Stimulated activated CD4-positive, alpha-beta T cell treated with anti-CD3 and anti-CD28 coated beads, Interleukin-4, amount 100 ng/mL, for 4 hours (primary cell): ENCODE measurements around the gene LY6G6D.

Experiments used
- DNase-seq, 2 experiments: peaks; one replicate each; pipeline ENCODE4 v3.0.0-alpha.2; 2020

The LY6G6D gene

GRCh38 chr6:31715022-31715958 is at the start of gene LY6G6D:
Gene LY6G6D (plus strand): TSS chr6:31715348. CDS start chr6:31715356, 8 bp downstream.
- DNase-seq, result no peak

- peak; percentile 94 to 98 for DNase-seq
Measured at GRCh38 chr6:31665501-31666336, 49.4 kb upstream of the LY6G6D start, which contains the start of gene CSNK2B. Gene CSNK2B (plus strand): TSS chr6:31666080. CDS start chr6:31666832, 752 bp downstream.

GRCh38 chr6:31666337-31666965 is 48.7 kb upstream of the LY6G6D start:
- DNase-seq, result no peak

GRCh38 chr6:31669676-31670075 is 45.5 kb upstream of the LY6G6D start, which contains the start of gene LY6G5B:
Gene LY6G5B (plus strand): TSS chr6:31669976. CDS start chr6:31670951, 975 bp downstream.
- no peak for DNase-seq

GRCh38 chr6:31676322-31676903 is 38.7 kb upstream of the LY6G6D start:
- no peak for DNase-seq

- DNase-seq, result no peak
Measured at GRCh38 chr6:31676904-31677303, 38.2 kb upstream of the LY6G6D start.

- no peak for DNase-seq
Measured at GRCh38 chr6:31677955-31678354, 37.2 kb upstream of the LY6G6D start.

GRCh38 chr6:31680226-31681134 is 34.7 kb upstream of the LY6G6D start, which contains the start of gene LY6G5C:
Gene LY6G5C (minus strand): TSS chr6:31681067. CDS start chr6:31680373, 694 bp downstream.
- peak; percentile 56 to 58 for DNase-seq

GRCh38 chr6:31681135-31681671 is 33.9 kb upstream of the LY6G6D start:
- peak; percentile 36 to 40 for DNase-seq

GRCh38 chr6:31683591-31683990 is 31.6 kb upstream of the LY6G6D start:
- DNase-seq, result no peak

GRCh38 chr6:31686483-31686882 is 28.7 kb upstream of the LY6G6D start:
- no peak for DNase-seq

GRCh38 chr6:31687321-31687720 is 27.8 kb upstream of the LY6G6D start:
- no peak for DNase-seq

- no peak for DNase-seq
Measured at GRCh38 chr6:31687860-31688693, 27.1 kb upstream of the LY6G6D start.

GRCh38 chr6:31689249-31690110 is 25.7 kb upstream of the LY6G6D start:
- DNase-seq, result no peak

- DNase-seq, result no peak
Measured at GRCh38 chr6:31690231-31691077, 24.7 kb upstream of the LY6G6D start.

GRCh38 chr6:31691078-31691463 is 24.1 kb upstream of the LY6G6D start:
- no peak for DNase-seq

GRCh38 chr6:31691564-31692108 is 23.5 kb upstream of the LY6G6D start:
- DNase-seq, result no peak

GRCh38 chr6:31692353-31692752 is 22.8 kb upstream of the LY6G6D start:
- no peak for DNase-seq
